Adrenal gland (tissue), 12 donors: ENCODE data around the gene FKBP1B. TPM values are rescaled to one million over a fixed set of nuclear protein-coding genes. Genes with fewer than 3 reads are reported as not detected.

Experiments used
- DNase-seq, 7 donors: peaks; one replicate each; pipeline ENCODE4 v3.0.0-alpha.2; 2019 to 2020
- H3K27ac ChIP-seq, 5 donors: fragments of 200-600 bp; sonication (generic) in 4 of 5; 1 replicate in 3 of 5; 2 replicates in 2 of 5; pipeline versions ENCODE4 v1.5.1 to v1.8.0; 2016 to 2020; ENCODE audit warnings: mild to moderate bottlenecking in 1 of 5
- H3K27me3 ChIP-seq: fragments of 200-600 bp; 2 replicates; pipeline ENCODE4 v1.8.0; 2021
- H3K36me3 ChIP-seq, 2 donors: fragments of 200-600 bp; replicated peaks in 1 of 2; 1 replicate in 1 of 2; 2 replicates in 1 of 2; pipeline versions ENCODE4 v1.5.1 to v1.8.0; 2018 to 2022
- H3K4me1 ChIP-seq, 2 donors: fragments of 200-600 bp; replicated peaks in 1 of 2; 1 replicate in 1 of 2; 2 replicates in 1 of 2; pipeline versions ENCODE4 v1.5.1 to v1.8.0; 2018 to 2021
- H3K4me3 ChIP-seq, 4 donors: fragments of 200-600 bp; sonication (generic) in 3 of 4; one replicate each; pipeline ENCODE4 v1.5.1; 2016 to 2018
- H3K9me3 ChIP-seq, 3 donors: fragments of 200-600 bp; sonication (generic) in 1 of 3; replicated peaks in 1 of 3; 1 replicate in 2 of 3; 2 replicates in 1 of 3; pipeline versions ENCODE4 v1.5.1 to v1.8.0; 2016 to 2021
- POLR2A ChIP-seq, 2 donors: fragments of 450-650 bp; IDR thresholded peaks; one replicate each; pipeline ENCODE4 v1.6.1; 2017; ENCODE audit warnings: antibody characterized with exemption in 2 of 2, mild to moderate bottlenecking in 2 of 2, moderate library complexity in 1 of 2
- WGBS, 4 donors: extraction: QIAGEN DNeasy Blood & Tissue Kit in 2 of 4; methylation state at CpG; one replicate each; pipeline versions ENCODE4 v1.1.5 to v1.1.7; 2013 to 2017; 5-methylcytosine and 5-hydroxymethylcytosine counted together
- intact Hi-C, 2 donors: fragments of 100-400 bp; cut with DNase I; formaldehyde crosslinking; loops; one replicate each; pipeline versions ENCODE4 v1.14.1 to v1.15.0; 2022 to 2023
- polyA plus RNA-seq, 3 donors: library from polyadenylated mRNA; stranded (reverse); fragments of 200-250 nt in 2 of 3; fragments of 350-450 nt in 1 of 3; fragmentation: Illumina TruSeq in 1 of 3; extraction: RNeasy Lipid Tissue Mini Kit (QIAGEN cat#74804) in 1 of 3; gene quantifications; one replicate each; pipeline ENCODE4 v1.2.3, GENCODE V29; 2013 to 2014
- total RNA-seq, 9 donors: library from RNA; depleted of rRNA in 4 of 9; stranded (reverse); fragments of >200 nt in 4 of 9; fragments of 120-200 nt in 1 of 9; fragmentation: NEBNext Ultra II Directional in 1 of 9; extraction: Animal tissue kit (Norgen Biotek cat#: 25700) in 1 of 9; gene quantifications; one replicate each; pipeline versions ENCODE4 v1.1.0 to v1.2.4, GENCODE V29; 2013 to 2023
- TF ChIP-seq, protein P1 (sequence below), 6 experiments: fragments of 450-650 bp in 4 of 6; fragments of 200-600 bp in 2 of 6; sonication (generic) in 1 of 6; IDR thresholded peaks; 1 replicate in 5 of 6; 2 replicates in 1 of 6; pipeline versions ENCODE4 v1.5.1 to v1.8.0; 2016 to 2021; ENCODE audit warnings: antibody characterized with exemption in 6 of 6, mild to moderate bottlenecking in 2 of 6, moderate library complexity in 1 of 6
- donor health status: healthy with polysubstance abuse.
- donor health status: Bipolar disorder and iron deficiency.
- donor health status: DM: yes; HTN: yes; CAD: no.
- donor health status: DM: no; HTN: no; CAD: no.
- donor health status: DM: no; HTN: no; CAD: no.
- donor health status: DM: yes; HTN: yes; CAD: no.

Gene FKBP1B
- total and polyA plus RNA-seq, 12 donors, result 3.7 to 18.2 (median 6.4) TPM

DNA sequence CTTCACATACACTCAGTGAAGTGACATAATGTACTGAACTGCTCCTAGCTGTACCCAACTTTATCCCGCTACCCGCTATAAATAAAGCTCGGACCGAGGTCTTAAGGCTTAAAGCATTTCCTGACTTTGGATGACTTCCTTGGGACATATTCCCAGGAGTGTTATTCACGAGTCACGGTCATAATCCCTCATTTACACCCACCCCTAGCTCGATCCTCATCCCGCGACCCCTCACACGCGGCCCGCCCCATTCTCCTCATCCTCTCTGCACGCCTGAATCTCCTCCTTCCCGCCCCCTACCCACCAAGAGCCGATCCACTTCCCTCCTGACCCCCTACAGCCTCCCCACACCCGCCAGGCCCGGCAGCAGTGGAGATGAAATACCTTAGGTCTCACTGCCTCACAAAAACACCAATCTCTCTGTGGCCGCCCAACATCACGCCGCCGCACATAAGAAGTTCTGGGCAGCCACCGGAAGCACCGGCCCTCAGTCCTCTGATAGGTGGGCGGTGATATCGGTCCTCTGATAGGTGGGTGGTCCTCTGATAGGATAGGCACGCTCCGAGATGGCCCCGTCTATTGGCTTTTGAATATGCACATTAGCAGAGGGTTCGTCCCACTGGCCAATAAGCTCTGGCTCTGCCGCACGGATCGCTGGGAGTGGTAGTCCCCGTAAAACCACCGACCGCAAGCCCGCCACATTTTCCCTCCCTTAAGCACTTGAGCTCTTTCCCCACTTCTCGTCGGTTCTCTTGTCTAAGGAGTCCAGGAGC is 2.4 kb upstream of the FKBP1B start, which contains the start of gene WDCP:
WDCP (minus strand) TSS at position 462 of the 773 bp plus-strand sequence. CDS start 7,897 bp downstream, outside the sequence.
- no peaks in the 10 kb centered on the region for H3K27me3 ChIP-seq
- H3K4me3 ChIP-seq, result peak within 1 kb of the TSS; percentile 46 to 91 (median 79)
- 0 to 1% (median 1%) methylated on average over 27 to 38 of the region's 38 CpGs for WGBS, 4 donors
- peak; percentile 94 to 99 (median 98) for DNase-seq
- H3K4me1 ChIP-seq, result peaks cover 0 to 16% of the 10 kb centered on the region in 2 donors
- intact Hi-C loops, result no loop called here
- no peaks in the 10 kb centered on the region for H3K36me3 ChIP-seq
- TF ChIP-seq, protein P1, sequence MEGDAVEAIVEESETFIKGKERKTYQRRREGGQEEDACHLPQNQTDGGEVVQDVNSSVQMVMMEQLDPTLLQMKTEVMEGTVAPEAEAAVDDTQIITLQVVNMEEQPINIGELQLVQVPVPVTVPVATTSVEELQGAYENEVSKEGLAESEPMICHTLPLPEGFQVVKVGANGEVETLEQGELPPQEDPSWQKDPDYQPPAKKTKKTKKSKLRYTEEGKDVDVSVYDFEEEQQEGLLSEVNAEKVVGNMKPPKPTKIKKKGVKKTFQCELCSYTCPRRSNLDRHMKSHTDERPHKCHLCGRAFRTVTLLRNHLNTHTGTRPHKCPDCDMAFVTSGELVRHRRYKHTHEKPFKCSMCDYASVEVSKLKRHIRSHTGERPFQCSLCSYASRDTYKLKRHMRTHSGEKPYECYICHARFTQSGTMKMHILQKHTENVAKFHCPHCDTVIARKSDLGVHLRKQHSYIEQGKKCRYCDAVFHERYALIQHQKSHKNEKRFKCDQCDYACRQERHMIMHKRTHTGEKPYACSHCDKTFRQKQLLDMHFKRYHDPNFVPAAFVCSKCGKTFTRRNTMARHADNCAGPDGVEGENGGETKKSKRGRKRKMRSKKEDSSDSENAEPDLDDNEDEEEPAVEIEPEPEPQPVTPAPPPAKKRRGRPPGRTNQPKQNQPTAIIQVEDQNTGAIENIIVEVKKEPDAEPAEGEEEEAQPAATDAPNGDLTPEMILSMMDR (IDR thresholded peaks at IDR 0.05), result no peak
- peak; percentile 54 to 81 for TF ChIP-seq POLR2A (IDR thresholded peaks at IDR 0.05)
- H3K9me3 ChIP-seq, result no peaks in the 10 kb centered on the region
- H3K27ac ChIP-seq, result peak within 1 kb of the TSS in 3 of 5 donors; percentile 52 to 82 (median 71)

DNA sequence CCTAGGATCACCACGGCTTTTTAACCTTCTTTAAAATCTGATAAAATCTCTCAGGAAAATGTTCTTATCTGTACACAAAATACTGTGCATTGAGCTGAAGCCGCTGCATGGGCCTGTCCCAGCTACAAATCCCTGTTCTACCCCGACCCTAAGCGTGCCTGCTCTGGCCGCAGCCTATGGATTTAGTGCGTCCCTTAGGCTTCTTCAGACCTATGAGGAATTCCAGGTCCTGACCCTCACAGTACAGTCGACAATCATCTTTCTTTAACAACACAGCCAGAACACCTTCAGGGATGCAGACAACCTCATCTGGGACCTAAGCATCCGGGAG is 1.9 kb upstream of the FKBP1B start:
- 41 to 48% (median 42%) methylated on average over 8 of the region's 8 CpGs for WGBS, 4 donors
- peaks cover 0 to 16% of the 10 kb centered on the region in 2 donors for H3K4me1 ChIP-seq
- peak overlapping the region in 2 of 4 donors; percentile 46 to 83 for H3K4me3 ChIP-seq
- intact Hi-C loops, result no loop called here
- DNase-seq, result no peak
- H3K9me3 ChIP-seq, result no peaks in the 10 kb centered on the region
- H3K36me3 ChIP-seq, result no peaks in the 10 kb centered on the region
- H3K27ac ChIP-seq, result no peak overlapping the region
- no peak for TF ChIP-seq POLR2A (IDR thresholded peaks at IDR 0.05)
- TF ChIP-seq, protein P1 (IDR thresholded peaks at IDR 0.05), result no peak
- H3K27me3 ChIP-seq, result no peaks in the 10 kb centered on the region

DNA sequence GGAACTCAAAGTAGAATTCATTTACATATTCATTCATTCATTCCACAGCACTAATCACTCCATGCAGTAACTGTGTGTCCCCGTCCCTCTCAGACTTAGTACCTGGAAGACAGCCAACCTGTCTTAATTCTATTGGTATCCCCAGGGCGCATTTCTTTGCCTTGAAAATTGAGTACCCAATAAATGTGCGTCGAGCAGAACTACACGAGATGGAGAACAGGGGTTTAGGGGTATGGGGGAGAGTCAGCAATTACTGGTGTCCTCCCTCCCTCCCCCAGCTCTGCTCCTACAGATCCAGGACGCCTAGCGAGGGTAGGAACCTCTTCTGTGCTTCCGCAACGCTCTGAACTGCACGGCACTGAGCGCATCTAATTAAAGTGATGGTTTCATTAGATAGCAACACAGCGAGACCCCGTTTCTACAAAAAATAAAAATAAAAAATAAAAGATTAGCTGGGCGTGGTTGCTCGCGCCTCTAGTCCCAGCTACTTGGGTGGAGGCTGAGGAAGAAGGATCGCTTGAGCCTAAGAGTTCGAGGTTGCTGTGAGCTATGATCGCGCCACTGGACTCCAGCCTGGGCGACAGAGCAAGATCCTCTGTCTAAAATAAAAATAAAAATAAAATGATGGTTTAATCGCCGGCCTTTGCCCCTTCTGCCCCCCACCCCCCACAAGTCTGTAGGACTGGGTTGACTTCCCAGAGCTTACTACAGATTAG is 614 bp upstream of the FKBP1B start:
- TF ChIP-seq POLR2A (IDR thresholded peaks at IDR 0.05), result no peak
- H3K4me3 ChIP-seq, result peak overlapping the region in 2 of 4 donors; percentile 91 to 94
- H3K9me3 ChIP-seq, result no peaks in the 10 kb centered on the region
- no peak overlapping the region for H3K27ac ChIP-seq
- no peaks in the 10 kb centered on the region for H3K27me3 ChIP-seq
- WGBS, 4 donors, result 22 to 36% (median 24%) methylated on average over 23 of the region's 23 CpGs
- no peaks in the 10 kb centered on the region for H3K36me3 ChIP-seq
- H3K4me1 ChIP-seq, result peaks cover 0 to 16% of the 10 kb centered on the region in 2 donors
- intact Hi-C loops, result no loop called here
- DNase-seq, result peak in 1 of 7 donors; percentile 45

DNA sequence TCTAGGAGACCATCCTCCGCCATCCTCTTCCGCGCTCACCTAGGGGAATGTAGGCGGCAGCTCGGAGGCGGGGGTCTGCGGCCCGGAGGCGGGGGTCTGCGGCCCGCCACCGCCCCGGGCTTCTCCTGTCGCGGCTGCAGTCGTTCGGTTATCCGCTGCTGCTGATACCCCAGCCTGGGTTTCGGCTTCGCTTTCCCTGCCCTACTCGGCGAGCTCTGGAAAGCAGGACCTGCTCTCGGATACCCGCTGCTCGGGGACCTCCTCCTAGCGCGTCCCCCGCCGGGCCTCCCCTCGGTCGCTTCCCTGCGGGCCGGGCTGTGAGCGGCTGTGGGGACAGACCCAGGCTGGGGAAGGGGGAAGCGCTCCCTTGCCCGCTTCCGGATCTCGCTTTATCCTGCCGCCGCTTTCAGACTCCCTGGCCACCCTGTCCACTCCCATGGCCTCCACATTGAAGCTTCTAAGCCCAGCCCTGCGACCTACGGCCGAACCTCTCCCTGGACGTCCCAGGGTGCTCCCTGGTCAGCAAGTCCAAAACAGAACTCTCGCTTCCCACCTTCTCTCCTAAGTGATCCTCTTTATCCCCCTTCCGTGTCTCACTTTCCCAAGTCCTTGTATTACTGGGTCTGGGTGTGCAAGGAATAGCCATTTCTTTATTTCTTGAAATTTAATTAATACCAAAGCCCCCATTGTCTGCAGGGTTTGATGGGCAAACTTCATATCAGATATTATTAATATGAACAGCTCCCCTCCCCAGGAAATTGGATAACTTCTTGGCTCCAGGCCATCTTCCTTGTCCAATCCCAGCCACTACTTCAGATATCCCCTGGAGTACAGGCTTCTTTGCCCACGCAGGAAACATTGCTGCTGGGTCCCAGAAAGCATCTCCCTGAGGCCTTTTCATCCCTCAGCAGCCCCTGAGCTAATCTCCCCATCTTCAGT is 769 bp downstream of the FKBP1B start:
- WGBS, 4 donors, result 6 to 14% (median 9%) methylated on average over 17 to 47 of the region's 47 CpGs
- no peak for TF ChIP-seq POLR2A (IDR thresholded peaks at IDR 0.05)
- TF ChIP-seq, protein P1 (IDR thresholded peaks at IDR 0.05), result no peak
- Histone ChIP-seq H3K4me3 (peak overlapping the region in 3 of 4 donors; percentile 51 to 94 (median 91)), H3K9me3 (no peaks in the 10 kb centered on the region), H3K36me3 (no peaks in the 10 kb centered on the region), H3K27me3 (no peaks in the 10 kb centered on the region), H3K27ac (peak overlapping the region in 3 of 5 donors; percentile 50 to 53 (median 52)), H3K4me1 (peaks cover 0 to 16% of the 10 kb centered on the region in 2 donors)
- intact Hi-C loops, result no loop called here
- peak; percentile 22 to 53 (median 35) for DNase-seq
